ENCODE results near the gene CRPPA. TPM values are rescaled to one million over a fixed set of nuclear protein-coding genes. Genes with fewer than 3 reads are reported as not detected.

Gene CRPPA
- total and polyA plus RNA-seq, 11 donors: 0.98 to 8.5 (median 6.0) TPM

DNA sequence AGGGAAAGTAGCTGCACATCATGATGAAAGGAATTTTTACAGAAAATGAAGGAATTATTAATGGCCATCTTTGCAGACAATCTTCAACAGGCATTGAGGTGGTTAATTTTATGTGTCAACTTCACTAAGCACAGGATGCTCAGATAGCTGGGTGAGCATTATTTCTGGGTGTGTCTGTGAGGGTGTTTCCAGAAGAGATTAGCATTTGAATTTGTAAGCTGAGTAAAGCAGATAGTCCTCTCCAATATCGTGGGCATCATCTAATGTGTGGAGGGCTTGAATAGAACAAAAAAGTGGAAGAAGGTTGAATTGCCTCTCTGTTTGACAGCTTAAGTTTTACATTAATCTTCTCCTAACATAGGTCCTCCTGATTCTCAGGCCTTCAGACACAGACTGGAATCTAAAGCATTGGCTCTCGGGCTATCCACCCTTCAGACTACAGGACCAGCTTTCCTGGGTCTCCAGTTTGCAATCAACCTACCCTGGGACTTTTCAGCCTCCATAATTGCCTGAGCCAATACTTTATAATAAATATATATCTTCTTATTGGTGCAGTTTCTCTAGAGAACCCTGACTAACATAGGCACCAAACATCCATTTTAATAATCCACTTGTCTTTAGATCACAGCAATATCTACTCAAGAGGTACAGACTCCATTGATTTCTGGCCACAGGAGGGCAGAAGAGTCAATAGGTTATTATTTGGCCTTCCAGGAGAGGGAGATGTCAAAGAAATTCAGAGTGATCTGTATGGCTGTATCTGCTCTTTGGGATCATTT is 10.5 kb upstream of the CRPPA start:
- WGBS, 4 donors: 92 to 94% (median 93%) methylated on average over 2 of the region's 2 CpGs
- no peaks in the 10 kb centered on the region for H3K27me3 ChIP-seq
- H3K27ac ChIP-seq: no peak overlapping the region
- no peak for DNase-seq
- H3K4me1 ChIP-seq: no peaks in the 10 kb centered on the region
- ATAC-seq: peak in 3 of 4 donors; percentile 45 to 76 (median 62)
- intact Hi-C loops (cut with DNase I): loop anchor here (2.0 to 5.0 kb wide), 4 partner anchors 130 to 320 kb away; no protein-coding TSS in a partner anchor
- no peak overlapping the region for H3K4me3 ChIP-seq
- no peaks in the 10 kb centered on the region for H3K36me3 ChIP-seq
- no peak for TF ChIP-seq POLR2A (IDR thresholded peaks at IDR 0.05)
- TF ChIP-seq, protein P1, sequence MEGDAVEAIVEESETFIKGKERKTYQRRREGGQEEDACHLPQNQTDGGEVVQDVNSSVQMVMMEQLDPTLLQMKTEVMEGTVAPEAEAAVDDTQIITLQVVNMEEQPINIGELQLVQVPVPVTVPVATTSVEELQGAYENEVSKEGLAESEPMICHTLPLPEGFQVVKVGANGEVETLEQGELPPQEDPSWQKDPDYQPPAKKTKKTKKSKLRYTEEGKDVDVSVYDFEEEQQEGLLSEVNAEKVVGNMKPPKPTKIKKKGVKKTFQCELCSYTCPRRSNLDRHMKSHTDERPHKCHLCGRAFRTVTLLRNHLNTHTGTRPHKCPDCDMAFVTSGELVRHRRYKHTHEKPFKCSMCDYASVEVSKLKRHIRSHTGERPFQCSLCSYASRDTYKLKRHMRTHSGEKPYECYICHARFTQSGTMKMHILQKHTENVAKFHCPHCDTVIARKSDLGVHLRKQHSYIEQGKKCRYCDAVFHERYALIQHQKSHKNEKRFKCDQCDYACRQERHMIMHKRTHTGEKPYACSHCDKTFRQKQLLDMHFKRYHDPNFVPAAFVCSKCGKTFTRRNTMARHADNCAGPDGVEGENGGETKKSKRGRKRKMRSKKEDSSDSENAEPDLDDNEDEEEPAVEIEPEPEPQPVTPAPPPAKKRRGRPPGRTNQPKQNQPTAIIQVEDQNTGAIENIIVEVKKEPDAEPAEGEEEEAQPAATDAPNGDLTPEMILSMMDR (IDR thresholded peaks at IDR 0.05): peak; percentile 23 to 61 (median 48)
- H3K9me3 ChIP-seq: no peaks in the 10 kb centered on the region

DNA sequence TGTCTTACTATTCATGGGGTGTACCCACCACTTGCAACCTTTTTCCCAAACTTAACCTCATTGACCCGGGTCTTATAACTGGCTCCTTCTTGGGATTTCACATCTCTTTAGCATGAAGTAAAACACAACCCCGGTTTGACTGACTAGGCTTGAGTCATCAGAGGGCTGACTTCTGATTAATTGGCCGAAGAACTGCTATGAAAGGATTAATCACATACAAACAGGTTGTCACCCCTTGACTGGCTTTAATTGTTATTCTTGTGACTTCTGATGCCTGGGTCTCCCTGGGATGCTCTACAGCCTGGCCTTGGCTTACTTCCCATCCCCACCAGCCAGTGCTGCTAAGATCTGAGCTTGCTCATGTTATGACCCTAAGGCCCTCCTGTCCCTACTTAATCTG is 8.8 kb upstream of the CRPPA start:
- intact Hi-C loops (cut with DNase I): loop anchor here in 6 of 10 donors (5.0 kb wide), 3 partner anchors 132 to 318 kb away; no protein-coding TSS in a partner anchor
- no peak for ATAC-seq

DNA sequence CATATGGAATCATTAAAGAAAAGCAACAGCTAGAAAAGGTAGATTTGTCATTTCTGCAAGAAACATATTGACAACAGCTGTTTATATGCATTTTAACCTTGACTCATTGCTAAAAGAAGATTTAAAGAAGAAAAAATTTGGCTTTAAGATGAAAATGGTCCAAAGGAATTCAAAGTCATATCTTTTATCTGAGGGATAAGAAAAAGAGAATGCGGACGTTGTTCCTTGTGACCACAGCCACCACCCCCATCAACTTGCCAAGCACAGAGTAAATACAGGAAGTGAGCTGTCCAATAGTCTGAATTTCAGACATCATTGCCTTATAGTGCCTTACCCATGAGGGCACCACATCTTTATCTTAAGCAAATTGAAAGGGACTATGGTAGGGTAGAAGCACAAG is 7.3 kb upstream of the CRPPA start:
- Histone ChIP-seq H3K27ac (no peak overlapping the region), H3K9me3 (no peaks in the 10 kb centered on the region), H3K4me3 (no peak overlapping the region), H3K27me3 (no peaks in the 10 kb centered on the region), H3K36me3 (no peaks in the 10 kb centered on the region), H3K4me1 (no peaks in the 10 kb centered on the region)
- intact Hi-C loops (cut with DNase I): loop anchor here in 8 of 10 donors (10.0 kb wide), 2 partner anchors 314 to 334 kb away; no protein-coding TSS in a partner anchor
- ATAC-seq: no peak
- TF ChIP-seq, protein P1 (IDR thresholded peaks at IDR 0.05): no peak
- TF ChIP-seq POLR2A (IDR thresholded peaks at IDR 0.05): no peak
- no peak for DNase-seq
- 55 to 69% (median 60%) methylated on average over 2 of the region's 2 CpGs for WGBS, 4 donors

More for the DNA sequence above, 8.8 kb upstream of the CRPPA start:
- H3K4me1 ChIP-seq: no peaks in the 10 kb centered on the region
- no peaks in the 10 kb centered on the region for H3K9me3 ChIP-seq
- no peaks in the 10 kb centered on the region for H3K27me3 ChIP-seq
- 89 to 95% (median 92%) methylated on average over 3 of the region's 3 CpGs for WGBS, 4 donors
- TF ChIP-seq, protein P1 (IDR thresholded peaks at IDR 0.05): no peak
- no peak for TF ChIP-seq POLR2A (IDR thresholded peaks at IDR 0.05)
- no peaks in the 10 kb centered on the region for H3K36me3 ChIP-seq
- no peak overlapping the region for H3K27ac ChIP-seq
- no peak for DNase-seq
- no peak overlapping the region for H3K4me3 ChIP-seq

DNA sequence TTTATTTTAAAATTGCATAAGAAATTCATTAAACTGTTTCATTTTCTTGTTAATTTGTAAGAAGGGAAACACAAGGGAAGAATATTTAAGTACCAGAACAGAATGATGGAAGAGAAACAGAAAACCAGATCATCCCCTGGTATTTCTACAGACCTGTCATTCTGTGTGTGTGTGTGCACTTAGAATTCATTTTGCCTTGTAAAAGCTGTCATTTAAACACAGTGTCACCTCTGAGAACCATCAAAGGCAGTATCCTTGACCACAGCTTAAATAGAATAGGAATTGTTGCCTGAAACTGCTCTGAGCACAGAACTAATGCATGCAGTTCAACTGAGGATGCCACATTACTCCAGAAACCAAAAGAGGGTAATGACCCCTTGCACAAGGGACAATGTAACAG is 6.8 kb upstream of the CRPPA start:
- intact Hi-C loops (cut with DNase I): loop anchor here in 8 of 10 donors (10.0 kb wide), 2 partner anchors 313 to 333 kb away; no protein-coding TSS in a partner anchor
- Histone ChIP-seq H3K4me3 (no peak overlapping the region), H3K36me3 (no peaks in the 10 kb centered on the region), H3K9me3 (no peaks in the 10 kb centered on the region), H3K27me3 (no peaks in the 10 kb centered on the region), H3K4me1 (no peaks in the 10 kb centered on the region), H3K27ac (no peak overlapping the region)
- TF ChIP-seq POLR2A (IDR thresholded peaks at IDR 0.05): no peak
- TF ChIP-seq, protein P1 (IDR thresholded peaks at IDR 0.05): no peak
- DNase-seq (no peak), ATAC-seq (no peak)
